HepG2 (cell line): ENCODE data around the gene KHK. TPM values are rescaled to one million over a fixed set of nuclear protein-coding genes. Genes with fewer than 3 reads are reported as not detected.

Experiments used
- AGO1 ChIP-seq: fragments of 200-400 bp; formaldehyde crosslinking; IDR thresholded peaks from 2 replicates; pipeline ENCODE4 v1.6.1; 2017; ENCODE audit warnings: mild to moderate bottlenecking, low read depth, low read length, moderate library complexity; ENCODE audit not compliant: poor library complexity, severe bottlenecking
- ETV5 ChIP-seq: IDR thresholded peaks from 2 replicates; pipeline ENCODE4 v1.6.1; 2018; ENCODE audit warnings: missing biosample characterization, missing genetic modification reagents, inconsistent platforms, borderline replicate concordance
- HMG20B ChIP-seq: conservative IDR thresholded peaks from 2 replicates; pipeline ENCODE4 v1.6.1; 2016; ENCODE audit warnings: missing genetic modification reagents, missing compliant biosample characterization
- IRX3 ChIP-seq: sonication (generic); formaldehyde crosslinking; IDR thresholded peaks from 2 replicates; pipeline ENCODE4 v1.8.1; 2023; ENCODE audit warnings: mild to moderate bottlenecking, low read depth, missing genetic modification reagents, borderline replicate concordance
- KDM5A ChIP-seq: fragments of 200-600 bp; sonication (generic); IDR thresholded peaks from 2 replicates; pipeline ENCODE4 v1.7.0; 2018; ENCODE audit warnings: antibody characterized with exemption, mild to moderate bottlenecking, low read length, borderline replicate concordance
- MAFK ChIP-seq, 2 experiments: IDR thresholded peaks in 1 of 2; conservative IDR thresholded peaks in 1 of 2; 2 replicates each; pipeline ENCODE4 v1.6.1; 2011; ENCODE audit warnings: improper control_type of control experiment in 2 of 2, low read length in 2 of 2
- NFKBIZ ChIP-seq: IDR thresholded peaks from 2 replicates; pipeline ENCODE4 v1.6.1; 2018; ENCODE audit warnings: missing genetic modification reagents, missing compliant biosample characterization
- PAWR ChIP-seq: sonication (generic); formaldehyde crosslinking; IDR thresholded peaks from 2 replicates; pipeline ENCODE4 v1.4.0; 2020; ENCODE audit warnings: missing genetic modification reagents, mild to moderate bottlenecking, borderline replicate concordance
- RXRA ChIP-seq: sonication (generic); formaldehyde crosslinking; IDR thresholded peaks from 2 replicates; pipeline ENCODE4 v1.5.1; 2020; ENCODE audit warnings: missing genetic modification reagents
- SP1 ChIP-seq, 2 experiments: fragments of 450-650 bp in 1 of 2; sonication (generic) in 1 of 2; formaldehyde crosslinking in 1 of 2; IDR thresholded peaks; 2 replicates each; pipeline versions ENCODE4 v1.4.0 to v1.6.1; 2016 to 2020; ENCODE audit warnings: missing genetic modification reagents in 1 of 2
- SP4 ChIP-seq: sonication (generic); formaldehyde crosslinking; IDR thresholded peaks from 2 replicates; pipeline ENCODE4 v1.8.1; 2023; ENCODE audit warnings: mild to moderate bottlenecking, missing genetic modification reagents
- THAP9 ChIP-seq: sonication (generic); formaldehyde crosslinking; IDR thresholded peaks from 2 replicates; pipeline ENCODE4; 2020; ENCODE audit warnings: missing genetic modification reagents, mild to moderate bottlenecking, borderline replicate concordance
- U2AF1 ChIP-seq: fragments of 200-400 bp; formaldehyde crosslinking; optimal IDR thresholded peaks from 2 replicates; pipeline ENCODE3; 2017; ENCODE audit warnings: mild to moderate bottlenecking, low read depth, low read length
- ZNF12 ChIP-seq: sonication (generic); formaldehyde crosslinking; IDR thresholded peaks from 2 replicates; pipeline ENCODE4 v1.5.0; 2020; ENCODE audit warnings: missing genetic modification reagents
- ZNF574 ChIP-seq: sonication (generic); formaldehyde crosslinking; IDR thresholded peaks from 2 replicates; pipeline ENCODE4 v1.4.0; 2020; ENCODE audit warnings: missing genetic modification reagents
- ZNF652 ChIP-seq: IDR thresholded peaks from 2 replicates; pipeline ENCODE4 v1.6.1; 2016; ENCODE audit warnings: low read depth, borderline replicate concordance
- ZNF687 ChIP-seq: sonication (generic); formaldehyde crosslinking; IDR thresholded peaks from 2 replicates; pipeline ENCODE4 v1.5.1; 2020; ENCODE audit warnings: mild to moderate bottlenecking, missing genetic modification reagents, moderate library complexity
- ZNF761 ChIP-seq: sonication (generic); formaldehyde crosslinking; conservative IDR thresholded peaks from 2 replicates; pipeline ENCODE4 v1.4.0; 2020; ENCODE audit warnings: mild to moderate bottlenecking, missing genetic modification reagents
- polyA plus RNA-seq, 8 experiments: library from polyadenylated mRNA; depleted of rRNA in 3 of 8; stranded (reverse) in 7 of 8; unstranded in 1 of 8; fragments of >200 nt; fragmentation: Illumina TruSeq in 4 of 8; extraction: Trizol in 4 of 8; gene quantifications; 2 replicates each; pipeline versions ENCODE4 v1.2.1 to v1.2.3, GENCODE V29; 2011 to 2016; ENCODE audit warnings: low read depth in 4 of 8, missing spikeins in 1 of 8, mixed read lengths in 1 of 8; ENCODE audit not compliant: insufficient read depth in 1 of 8
- total RNA-seq, 5 experiments: library from RNA; depleted of rRNA; stranded (reverse); fragments of >200 nt; fragmentation: Illumina TruSeq; extraction: Trizol; gene quantifications; 2 replicates each; pipeline ENCODE4 v1.2.3, GENCODE V29; 2016; ENCODE audit warnings: low read depth in 1 of 5

Gene KHK
- total and polyA plus RNA-seq, 2 of the 13 experiments (the other 11 are each of a cell fraction or from before 2014, with no cell fraction given): 40.9 to 99.2 TPM

GRCh38 chr2:27050996-27051901, 35.3 kb upstream of the KHK start, which contains the start of gene AGBL5 (continued):
- TF ChIP-seq PAWR (CRISPR knock-in tag) (peak; percentile 87; the same call in 1 of the 2 replicates), IRX3 (CRISPR knock-in tag) (peak; percentile 98), AGO1 (no peak), ZNF574 (CRISPR knock-in tag) (peak; percentile 94), ETV5 (CRISPR knock-in tag) (peak; percentile 89), HMG20B (CRISPR knock-in tag) (peak; percentile 50), THAP9 (CRISPR knock-in tag) (peak; percentile 78; the same call in 1 of the 2 replicates), SP4 (peak; percentile 61; the same call in 1 of the 2 replicates), ZNF12 (CRISPR knock-in tag) (peak; percentile 37; the same call in 1 of the 2 replicates), ZNF652 (0 out of 2 replicates have a peak, but pooled peaks have one; percentile 35), ZNF761 (no peak; the same call in 1 of the 2 replicates), MAFK (conservative IDR thresholded peaks at IDR 0.05 in 1 of 2, IDR thresholded peaks at IDR 0.05 in 1 of 2; ENCODE audit: low read length in 2 of 2) (no peak), SP1 (IDR thresholded peaks at IDR 0.05) (no peak), SP1 (CRISPR knock-in tag; IDR thresholded peaks at IDR 0.05) (peak; percentile 60), KDM5A (peak; percentile 95; the same call in 1 of the 2 replicates), RXRA (CRISPR knock-in tag) (0 out of 2 replicates have a peak, but pooled peaks have one; percentile 66), NFKBIZ (peak; percentile 95), ZNF687 (CRISPR knock-in tag) (peak; percentile 99), U2AF1 (no peak)
